Hepatocyte (in vitro differentiated cells): Measurements from ENCODE around the gene MAPK8IP3. TPM values are rescaled to one million over a fixed set of nuclear protein-coding genes. Genes with fewer than 3 reads are reported as not detected.

Source experiments
- DNase-seq: peaks from one replicate; pipeline ENCODE4 v3.0.0-alpha.2; 2016; ENCODE audit warnings: low spot score
- H2AFZ ChIP-seq: fragments of 200-600 bp; sonication (generic); 2 replicates; pipeline ENCODE4 v1.6.0; 2016; ENCODE audit warnings: antibody characterized with exemption, mild to moderate bottlenecking
- H3K27ac ChIP-seq: fragments of 200-600 bp; sonication (generic); 2 replicates; pipeline ENCODE4 v1.5.1; 2016; ENCODE audit warnings: mild to moderate bottlenecking
- H3K27me3 ChIP-seq: fragments of 200-600 bp; sonication (generic); 2 replicates; pipeline ENCODE4 v1.6.1; 2016
- H3K36me3 ChIP-seq: fragments of 200-600 bp; sonication (generic); replicated peaks from 2 replicates; pipeline ENCODE4 v1.5.1; 2016; ENCODE audit warnings: low read depth; ENCODE audit not compliant: insufficient read depth
- H3K4me1 ChIP-seq: fragments of 200-600 bp; sonication (generic); 2 replicates; pipeline ENCODE4 v1.5.1; 2016; ENCODE audit warnings: mild to moderate bottlenecking, moderate library complexity; ENCODE audit not compliant: insufficient read depth
- H3K4me2 ChIP-seq: fragments of 200-600 bp; sonication (generic); 2 replicates; pipeline ENCODE4 v1.6.0; 2016
- H3K4me3 ChIP-seq: fragments of 200-600 bp; sonication (generic); 2 replicates; pipeline ENCODE4 v1.5.1; 2016; ENCODE audit warnings: mild to moderate bottlenecking
- H3K79me2 ChIP-seq: fragments of 200-600 bp; sonication (generic); 2 replicates; pipeline ENCODE4 v1.6.0; 2017; ENCODE audit warnings: mild to moderate bottlenecking
- H3K9me2 ChIP-seq: fragments of 200-600 bp; sonication (generic); replicated peaks from 2 replicates; pipeline ENCODE4 v1.6.0; 2017; ENCODE audit warnings: mild to moderate bottlenecking; ENCODE audit not compliant: insufficient read depth
- H3K9me3 ChIP-seq: fragments of 200-600 bp; sonication (generic); 2 replicates; pipeline ENCODE4 v1.5.1; 2016; ENCODE audit warnings: low read depth, mild to moderate bottlenecking
- H4K20me1 ChIP-seq: fragments of 200-600 bp; sonication (generic); 2 replicates; pipeline ENCODE4 v1.6.0; 2016; ENCODE audit warnings: mild to moderate bottlenecking; ENCODE audit not compliant: insufficient read depth, poor library complexity, severe bottlenecking
- EZH2 ChIP-seq: fragments of 200-600 bp; sonication (generic); IDR thresholded peaks from 2 replicates; pipeline ENCODE4 v1.6.1; 2016; ENCODE audit warnings: antibody characterized with exemption, mild to moderate bottlenecking, borderline replicate concordance
- EZH2phosphoT487 ChIP-seq: fragments of 200-600 bp; sonication (generic); IDR thresholded peaks from one replicate; pipeline ENCODE4 v1.6.1; 2018; ENCODE audit warnings: antibody characterized with exemption, mild to moderate bottlenecking, low read depth, moderate library complexity; ENCODE audit not compliant: unreplicated experiment, severe bottlenecking
- WGBS: methylation state at CpG from one replicate; pipeline ENCODE4 v1.1.6; 2016; ENCODE audit warnings: low lambda C conversion rate; ENCODE audit errors: missing lambda C conversion rate; 5-methylcytosine and 5-hydroxymethylcytosine counted together
- polyA plus RNA-seq: library from polyadenylated mRNA; unstranded; fragments of >200 nt; fragmentation: Nextera tagmentation; extraction: Ambion mirVana; gene quantifications from 2 replicates; pipeline ENCODE4 v1.2.1, GENCODE V29; 2016
- total RNA-seq: library from RNA; depleted of rRNA; stranded (reverse); fragments of >200 nt; gene quantifications from 2 replicates; pipeline ENCODE4 v1.2.3, GENCODE V29; 2014
- TF ChIP-seq, protein P1 (sequence below): fragments of 200-600 bp; sonication (generic); IDR thresholded peaks from 2 replicates; pipeline ENCODE4 v1.5.1; 2016; ENCODE audit warnings: antibody characterized with exemption, mild to moderate bottlenecking; ENCODE audit not compliant: poor library complexity

MAPK8IP3 gene
- total and polyA plus RNA-seq, 2 experiments from 2014 or later = 42.3 to 44.9 TPM

- WGBS = under 1% methylated on average over 78 of the region's 102 CpGs
- Histone ChIP-seq H2AFZ (peak within 1 kb of the TSS; percentile 44), H4K20me1 (peaks cover 10% of the 10 kb centered on the region)
Observed at GRCh38 chr16:1782408-1783264, 76.6 kb downstream of the MAPK8IP3 start, which contains the start of the genes NUBP2 and SPSB3. Gene NUBP2, plus strand, starts transcription at chr16:1782960. Its CDS starts 61 bp downstream, at chr16:1783021. Gene SPSB3, minus strand, starts transcription at chr16:1782571. Its CDS starts 1,088 bp downstream, at chr16:1781483.

GRCh38 chr16:1784977-1785845, 79.2 kb downstream of the MAPK8IP3 start:
- H3K9me3 ChIP-seq = no peaks in the 10 kb centered on the region
- peaks cover 9% of the 10 kb centered on the region for H3K4me1 ChIP-seq
- H3K36me3 ChIP-seq = no peaks in the 10 kb centered on the region
- H3K9me2 ChIP-seq = no peaks in the 10 kb centered on the region
- no peak overlapping the region for H3K27ac ChIP-seq
- peaks cover 54% of the 10 kb centered on the region for H3K79me2 ChIP-seq
- DNase-seq = no peak
- H3K4me3 ChIP-seq = no peak overlapping the region
- no peaks in the 10 kb centered on the region for H3K27me3 ChIP-seq
- no peak overlapping the region for H2AFZ ChIP-seq
- 93% methylated on average over 26 of the region's 26 CpGs for WGBS
- no peak overlapping the region for H3K4me2 ChIP-seq
- TF ChIP-seq EZH2 (no peak), EZH2phosphoT487 (no peak)
- TF ChIP-seq, protein P1, sequence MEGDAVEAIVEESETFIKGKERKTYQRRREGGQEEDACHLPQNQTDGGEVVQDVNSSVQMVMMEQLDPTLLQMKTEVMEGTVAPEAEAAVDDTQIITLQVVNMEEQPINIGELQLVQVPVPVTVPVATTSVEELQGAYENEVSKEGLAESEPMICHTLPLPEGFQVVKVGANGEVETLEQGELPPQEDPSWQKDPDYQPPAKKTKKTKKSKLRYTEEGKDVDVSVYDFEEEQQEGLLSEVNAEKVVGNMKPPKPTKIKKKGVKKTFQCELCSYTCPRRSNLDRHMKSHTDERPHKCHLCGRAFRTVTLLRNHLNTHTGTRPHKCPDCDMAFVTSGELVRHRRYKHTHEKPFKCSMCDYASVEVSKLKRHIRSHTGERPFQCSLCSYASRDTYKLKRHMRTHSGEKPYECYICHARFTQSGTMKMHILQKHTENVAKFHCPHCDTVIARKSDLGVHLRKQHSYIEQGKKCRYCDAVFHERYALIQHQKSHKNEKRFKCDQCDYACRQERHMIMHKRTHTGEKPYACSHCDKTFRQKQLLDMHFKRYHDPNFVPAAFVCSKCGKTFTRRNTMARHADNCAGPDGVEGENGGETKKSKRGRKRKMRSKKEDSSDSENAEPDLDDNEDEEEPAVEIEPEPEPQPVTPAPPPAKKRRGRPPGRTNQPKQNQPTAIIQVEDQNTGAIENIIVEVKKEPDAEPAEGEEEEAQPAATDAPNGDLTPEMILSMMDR = no peak
- H4K20me1 ChIP-seq = peaks cover 10% of the 10 kb centered on the region

More at GRCh38 chr16:1782408-1783264, 76.6 kb downstream of the MAPK8IP3 start, which contains the start of the genes NUBP2 and SPSB3:
- Histone ChIP-seq H3K4me1 (peaks cover 9% of the 10 kb centered on the region), H3K27ac (peak within 1 kb of the TSS; percentile 62), H3K9me3 (no peaks in the 10 kb centered on the region), H3K27me3 (no peaks in the 10 kb centered on the region), H3K9me2 (no peaks in the 10 kb centered on the region), H3K79me2 (peaks cover 55% of the 10 kb centered on the region), H3K36me3 (no peaks in the 10 kb centered on the region), H3K4me2 (peak within 1 kb of the TSS; percentile 97), H3K4me3 (peak within 1 kb of the TSS; percentile 65)
- TF ChIP-seq EZH2phosphoT487 (no peak), EZH2 (no peak)
- TF ChIP-seq, protein P1 = no peak
- DNase-seq = peak; percentile 100

- Histone ChIP-seq H3K4me3 (no peak overlapping the region), H3K9me3 (no peaks in the 10 kb centered on the region), H2AFZ (no peak overlapping the region), H3K4me2 (no peak overlapping the region), H3K27me3 (no peaks in the 10 kb centered on the region), H3K79me2 (peaks cover 48% of the 10 kb centered on the region), H3K36me3 (no peaks in the 10 kb centered on the region), H3K4me1 (peaks cover 9% of the 10 kb centered on the region), H3K27ac (no peak overlapping the region), H4K20me1 (peaks cover 10% of the 10 kb centered on the region), H3K9me2 (no peaks in the 10 kb centered on the region)
- 92% methylated on average over 14 of the region's 14 CpGs for WGBS
- no peak for TF ChIP-seq EZH2phosphoT487
- TF ChIP-seq, protein P1 = no peak
- no peak for TF ChIP-seq EZH2
- no peak for DNase-seq
Observed at GRCh38 chr16:1785846-1786170, 79.8 kb downstream of the MAPK8IP3 start.
